C4-2B (cell line): Measurements from ENCODE around the gene ACAP3.

Experiments
- ZFX ChIP-seq: fragments of 450-650 bp; IDR thresholded peaks from 2 replicates; pipeline ENCODE4 v1.6.1; 2017
- TF ChIP-seq, protein P1 (sequence below): fragments of 450-650 bp; conservative IDR thresholded peaks from 2 replicates; pipeline ENCODE4 v1.5.1; 2017; ENCODE audit warnings: mild to moderate bottlenecking

DNA sequence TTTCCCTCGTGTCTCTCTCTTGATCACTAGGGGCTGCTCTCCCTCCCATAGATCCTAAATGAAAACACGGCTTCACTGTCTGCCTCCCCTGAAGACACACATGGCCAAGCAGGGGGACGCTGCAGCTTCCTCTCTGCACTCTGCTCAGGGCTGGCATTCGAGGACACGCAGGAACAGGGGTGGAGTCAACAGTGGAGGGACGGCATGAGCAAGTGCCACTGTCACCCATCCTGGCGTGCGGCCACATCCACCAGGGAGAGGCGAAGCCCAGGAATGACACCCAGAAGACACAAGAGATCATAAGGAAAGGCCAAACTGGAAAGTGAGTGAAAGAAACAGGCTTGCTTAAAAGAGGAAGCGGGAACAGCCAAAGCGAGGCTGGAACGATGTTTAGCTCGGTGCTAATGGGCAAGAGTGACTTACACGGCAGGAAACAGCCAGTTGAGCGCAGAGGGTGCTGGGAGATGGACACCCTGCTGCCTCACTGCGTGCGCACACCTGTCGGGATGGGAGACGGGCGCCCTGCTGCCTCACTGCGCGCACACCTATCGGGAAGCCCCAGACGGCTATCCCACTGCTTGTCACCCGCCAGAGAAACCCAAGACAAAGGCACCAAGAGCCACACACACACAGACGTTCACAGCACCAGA lies 47.7 kb downstream of the ACAP3 start:
- TF ChIP-seq, protein P1, sequence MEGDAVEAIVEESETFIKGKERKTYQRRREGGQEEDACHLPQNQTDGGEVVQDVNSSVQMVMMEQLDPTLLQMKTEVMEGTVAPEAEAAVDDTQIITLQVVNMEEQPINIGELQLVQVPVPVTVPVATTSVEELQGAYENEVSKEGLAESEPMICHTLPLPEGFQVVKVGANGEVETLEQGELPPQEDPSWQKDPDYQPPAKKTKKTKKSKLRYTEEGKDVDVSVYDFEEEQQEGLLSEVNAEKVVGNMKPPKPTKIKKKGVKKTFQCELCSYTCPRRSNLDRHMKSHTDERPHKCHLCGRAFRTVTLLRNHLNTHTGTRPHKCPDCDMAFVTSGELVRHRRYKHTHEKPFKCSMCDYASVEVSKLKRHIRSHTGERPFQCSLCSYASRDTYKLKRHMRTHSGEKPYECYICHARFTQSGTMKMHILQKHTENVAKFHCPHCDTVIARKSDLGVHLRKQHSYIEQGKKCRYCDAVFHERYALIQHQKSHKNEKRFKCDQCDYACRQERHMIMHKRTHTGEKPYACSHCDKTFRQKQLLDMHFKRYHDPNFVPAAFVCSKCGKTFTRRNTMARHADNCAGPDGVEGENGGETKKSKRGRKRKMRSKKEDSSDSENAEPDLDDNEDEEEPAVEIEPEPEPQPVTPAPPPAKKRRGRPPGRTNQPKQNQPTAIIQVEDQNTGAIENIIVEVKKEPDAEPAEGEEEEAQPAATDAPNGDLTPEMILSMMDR = no peak
- no peak for TF ChIP-seq ZFX
